GM18498 (cell line): ENCODE results near the gene ANKRD34A.

Experiments used
- ATAC-seq: cut with Tn5 transposase; IDR thresholded peaks from one replicate; pipeline ENCODE4 v1.9.1; 2021; ENCODE audit warnings: mild to moderate bottlenecking, moderate library complexity; ENCODE audit not compliant: unreplicated experiment

ANKRD34A gene

DNA sequence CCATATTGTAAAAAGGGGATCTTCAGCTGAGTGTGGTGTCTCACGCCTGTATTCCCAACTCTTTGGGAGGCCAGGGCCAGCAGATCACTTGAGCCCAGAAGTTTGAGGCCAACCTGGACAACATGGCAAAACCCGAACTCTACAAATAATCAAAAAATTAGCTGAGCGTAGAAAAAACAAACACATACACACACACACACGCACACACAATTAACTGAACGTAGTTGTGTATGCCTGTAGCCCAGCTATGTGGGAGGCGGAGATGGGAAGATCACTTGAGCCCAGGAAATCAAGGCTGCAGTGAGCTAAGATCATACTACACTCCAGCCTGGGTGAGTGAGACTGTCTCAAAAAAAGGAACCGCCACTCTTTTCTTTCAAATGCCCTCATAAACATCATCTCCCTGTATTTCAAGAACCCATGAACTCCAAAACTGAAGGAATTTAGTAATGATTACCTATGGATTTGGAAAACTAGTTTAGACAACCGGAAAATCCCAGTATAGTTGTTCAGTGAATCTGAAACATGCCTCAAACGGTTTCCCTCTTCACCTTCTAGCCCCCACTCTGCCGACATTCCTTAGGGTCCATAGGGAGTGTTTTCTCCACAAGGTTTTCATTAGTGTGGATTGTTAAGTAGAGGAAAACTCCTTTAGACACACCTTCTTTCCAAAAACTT is 27.5 kb upstream of the ANKRD34A start:
- ATAC-seq = no peak

DNA sequence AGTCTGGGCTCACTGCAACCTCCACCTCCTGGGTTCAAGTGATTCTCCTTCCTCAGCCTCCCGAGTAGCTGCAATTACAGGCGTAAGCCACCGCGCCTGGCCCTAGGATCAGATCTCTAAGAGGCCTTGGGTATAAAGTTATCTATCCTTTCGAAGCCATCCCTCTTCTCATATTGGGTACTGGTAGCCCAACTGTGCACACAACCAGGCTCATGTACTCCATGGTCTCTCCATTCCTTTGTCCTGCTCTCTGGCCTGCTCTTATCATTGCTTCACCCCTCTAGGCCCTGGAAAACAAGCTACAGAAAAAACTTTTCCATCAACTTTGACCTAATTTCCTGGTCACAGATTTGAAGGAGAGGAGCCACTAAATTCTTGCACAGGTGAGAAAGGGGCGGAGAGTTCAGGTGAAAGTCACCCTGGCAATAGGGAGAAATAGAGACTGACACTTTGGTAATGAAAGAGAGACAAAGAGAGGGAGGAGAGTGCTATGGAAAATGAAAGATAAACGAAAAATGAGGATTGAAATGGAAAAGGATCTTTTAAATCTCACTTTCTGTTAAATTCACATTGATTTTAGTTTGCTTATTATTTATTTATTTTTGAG is 26.0 kb upstream of the ANKRD34A start:
- no peak for ATAC-seq

DNA sequence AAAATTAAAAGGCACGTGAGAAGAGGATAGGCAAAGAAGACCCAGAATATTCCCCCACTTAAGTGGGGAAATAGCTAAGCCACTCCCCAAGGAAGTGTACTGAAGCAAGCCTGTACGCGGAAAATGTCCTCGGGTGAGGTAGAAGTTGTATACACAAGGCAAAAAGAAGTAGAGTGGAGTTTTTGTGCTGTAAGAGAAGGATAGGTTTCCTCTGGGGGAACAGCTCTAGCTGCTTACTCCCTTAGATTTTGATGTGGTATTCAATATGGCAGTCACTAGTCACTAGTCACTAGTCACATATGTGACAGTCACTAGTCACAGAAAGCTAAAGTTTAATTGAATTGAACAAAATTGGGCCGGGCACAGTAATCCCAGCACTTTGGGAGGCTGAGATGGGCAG is 24.4 kb upstream of the ANKRD34A start:
- no peak for ATAC-seq

DNA sequence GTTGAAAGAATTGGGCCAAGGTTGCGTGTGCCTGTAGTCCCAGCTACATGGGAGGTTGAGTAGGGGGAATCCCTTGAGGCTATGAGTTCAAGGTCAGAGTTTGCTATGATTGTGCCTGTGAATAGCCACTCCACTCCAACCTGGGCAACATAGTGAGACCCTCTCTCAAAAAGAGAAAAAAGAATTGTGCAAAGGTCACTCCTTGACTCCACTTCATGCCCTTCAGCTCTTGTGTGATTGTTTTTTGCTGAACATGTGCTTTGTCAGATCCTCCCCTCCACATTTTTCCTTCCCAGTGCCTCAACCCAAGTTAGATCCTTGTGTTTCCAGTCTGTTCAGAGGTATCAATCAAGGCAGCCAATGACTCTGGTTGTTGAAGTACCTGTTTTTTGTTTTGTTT is 23.6 kb upstream of the ANKRD34A start:
- ATAC-seq = no peak

DNA sequence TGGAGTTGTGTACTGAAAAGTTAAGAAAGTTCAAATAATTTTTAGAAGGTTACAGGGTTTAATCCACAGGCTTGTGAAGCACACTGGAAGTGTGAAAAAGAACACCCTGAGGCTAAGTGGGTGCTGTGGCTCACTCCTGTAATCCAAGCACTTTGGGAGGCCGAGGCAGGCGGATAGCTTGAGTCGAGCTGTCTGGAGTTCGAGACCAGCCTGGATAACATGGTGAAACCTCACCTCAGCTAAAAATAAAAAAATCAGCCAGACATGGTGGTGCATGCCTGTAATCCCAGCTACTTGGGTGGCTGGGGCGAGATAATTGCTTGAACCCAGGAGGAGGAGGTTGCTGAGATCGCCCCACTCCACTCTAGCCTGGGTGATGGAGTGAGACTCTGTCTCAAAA is 22.2 kb upstream of the ANKRD34A start:
- no peak for ATAC-seq

DNA sequence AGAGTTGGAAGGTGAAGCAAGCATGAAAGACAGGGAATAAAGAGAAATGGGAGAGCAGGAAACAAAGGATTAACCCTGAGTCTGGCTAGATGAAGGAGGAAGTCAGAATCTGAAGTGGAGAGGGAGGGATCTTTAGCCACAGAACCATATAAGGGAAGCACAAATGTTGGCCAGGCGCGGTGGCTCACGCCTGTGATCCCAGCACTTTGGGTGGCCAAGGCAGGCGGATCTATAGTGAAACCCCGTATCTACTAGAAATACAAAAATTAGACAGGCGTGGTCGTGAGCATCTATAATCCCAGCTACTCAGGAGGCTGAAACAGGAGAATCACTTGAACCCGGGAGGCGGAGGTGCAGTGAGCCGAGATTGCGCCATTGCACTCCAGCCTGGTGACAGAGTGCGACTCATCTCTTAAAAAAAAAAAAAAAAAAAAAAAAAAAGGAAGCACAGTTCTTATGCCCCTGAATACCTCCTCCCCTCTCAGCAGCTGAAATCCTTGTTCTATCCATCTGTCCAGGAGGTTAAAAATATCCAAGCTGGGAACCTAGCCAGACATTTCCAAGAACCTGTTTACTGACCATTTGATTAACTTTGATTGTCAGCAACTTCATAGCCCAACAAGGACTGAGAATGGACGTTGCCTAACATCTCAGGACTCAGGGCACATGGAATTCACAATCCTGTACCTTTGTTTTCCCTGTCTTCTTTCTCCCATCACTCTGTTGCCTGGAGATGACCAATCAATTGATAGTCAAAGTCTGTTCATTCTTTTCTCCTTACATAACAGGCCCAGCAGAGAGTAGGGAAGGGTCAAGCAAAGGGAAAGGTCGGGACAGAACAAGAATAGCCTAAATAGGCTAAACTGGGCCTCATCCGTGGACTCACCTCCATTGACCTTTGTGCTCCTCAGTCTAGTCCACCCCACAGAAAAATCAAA is 21.4 kb upstream of the ANKRD34A start:
- no peak for ATAC-seq

DNA sequence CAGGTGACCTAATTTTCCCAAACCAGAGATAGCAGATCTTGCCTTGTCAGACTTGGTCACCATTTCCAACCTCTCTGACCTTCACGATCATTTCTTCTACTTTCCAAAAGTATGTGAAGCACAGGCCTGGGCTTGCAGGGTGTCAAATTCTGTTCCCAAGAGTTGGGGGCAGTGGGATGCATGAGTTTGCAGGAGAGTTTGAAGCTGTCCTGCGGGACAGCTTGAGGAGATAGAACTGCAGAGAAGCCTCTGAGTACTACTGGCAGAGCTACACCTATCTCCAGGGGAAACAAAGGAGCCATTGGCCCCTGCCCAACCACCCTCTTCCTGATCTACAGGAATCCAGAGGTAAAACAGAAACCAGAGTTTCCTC is 20.7 kb upstream of the ANKRD34A start:
- ATAC-seq = no peak

DNA sequence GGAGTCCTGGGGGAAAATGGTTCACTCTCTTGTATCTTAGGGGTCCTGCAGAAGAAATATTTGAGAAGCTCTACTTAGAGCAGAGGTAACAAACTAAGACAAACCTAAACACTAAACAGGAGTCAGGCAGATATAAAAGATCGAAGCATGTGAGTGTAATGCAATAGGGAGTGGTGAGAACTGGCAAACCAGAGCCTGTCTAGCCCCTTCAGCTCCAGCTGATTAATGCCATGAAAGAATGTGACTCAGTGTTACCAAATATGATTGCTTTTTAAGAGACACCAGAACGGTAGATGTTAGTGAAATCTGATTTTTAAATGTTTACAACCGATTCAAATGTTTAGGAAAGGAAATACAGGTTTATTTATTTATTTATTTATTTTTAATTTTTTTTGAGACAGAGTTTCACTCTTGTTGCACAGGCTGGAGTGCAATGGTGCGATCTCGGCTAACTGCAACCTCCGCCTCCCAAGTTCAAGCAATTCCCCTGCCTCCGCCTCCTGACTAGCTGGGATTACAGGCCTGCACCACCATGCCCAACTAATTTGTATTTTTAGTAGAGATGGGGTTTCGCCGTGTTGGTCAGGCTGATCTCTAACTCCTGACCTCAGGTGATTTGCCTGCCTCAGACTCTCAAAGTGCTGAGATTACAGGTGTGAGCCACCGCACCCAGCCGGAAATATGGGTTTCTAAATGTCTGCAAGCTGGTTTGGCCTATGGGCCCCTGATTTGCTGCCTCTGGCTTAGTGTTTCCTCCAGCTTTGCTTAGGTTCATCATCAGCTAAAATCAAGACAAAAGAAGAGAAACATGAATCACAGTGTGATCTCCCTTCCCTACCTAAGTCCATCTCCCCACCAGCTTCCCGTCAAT is 19.8 kb upstream of the ANKRD34A start:
- no peak for ATAC-seq

DNA sequence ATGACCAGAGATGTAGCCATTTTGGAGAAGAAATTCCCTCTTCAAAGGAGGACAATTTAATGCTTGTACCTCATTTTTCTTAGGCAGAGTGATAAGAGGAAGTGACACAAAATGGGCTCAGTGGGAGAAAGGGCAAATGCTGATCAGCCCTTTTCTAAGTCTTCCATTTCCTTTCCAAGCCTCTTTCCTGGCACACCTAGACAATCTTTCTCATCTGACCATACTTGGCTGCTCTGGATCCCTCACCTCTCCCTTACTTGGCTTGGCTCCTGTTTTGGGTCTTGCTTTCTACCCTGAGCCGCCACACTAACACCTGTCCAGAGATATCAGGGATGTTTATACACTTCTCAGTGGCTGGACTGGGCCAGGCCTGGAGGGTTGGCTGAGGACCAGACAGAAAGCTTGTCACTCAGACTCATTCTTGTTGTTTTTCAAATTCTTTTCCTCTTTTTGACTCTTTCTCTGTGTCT is 18.9 kb upstream of the ANKRD34A start:
- ATAC-seq = no peak

DNA sequence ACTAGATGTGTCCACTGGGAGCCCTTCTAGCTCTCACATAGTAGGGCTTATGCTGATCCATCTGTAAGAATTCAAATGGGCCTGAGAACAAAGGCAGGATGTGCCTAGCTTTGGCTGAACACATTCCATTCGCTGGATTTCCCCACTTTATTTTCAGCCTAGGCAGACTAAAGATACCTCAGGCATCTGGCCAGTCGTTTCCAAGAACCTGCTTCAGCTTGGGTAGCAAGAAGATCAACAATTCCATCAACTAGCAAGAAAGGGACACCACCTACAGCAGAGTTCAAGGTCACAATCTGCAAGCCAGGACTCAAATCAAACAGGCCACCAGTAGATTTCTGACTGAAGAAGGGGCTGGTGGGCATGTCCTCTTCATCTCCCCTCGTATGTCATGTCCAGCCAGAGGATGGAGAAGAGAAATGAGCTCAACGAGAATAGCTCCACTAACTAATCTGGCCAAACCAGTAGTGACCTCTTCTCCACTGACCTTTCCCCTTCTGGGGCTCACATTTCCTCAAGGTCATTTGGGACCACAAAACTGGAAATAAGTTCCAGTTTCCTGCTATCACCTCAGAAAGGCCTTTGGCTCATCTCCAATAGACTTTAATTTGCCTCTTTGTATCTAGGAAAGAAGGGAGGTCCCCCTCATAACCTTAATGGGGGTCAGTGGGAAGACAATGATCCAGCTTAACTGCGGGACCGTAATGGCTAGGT is 17.8 kb upstream of the ANKRD34A start:
- no peak for ATAC-seq

DNA sequence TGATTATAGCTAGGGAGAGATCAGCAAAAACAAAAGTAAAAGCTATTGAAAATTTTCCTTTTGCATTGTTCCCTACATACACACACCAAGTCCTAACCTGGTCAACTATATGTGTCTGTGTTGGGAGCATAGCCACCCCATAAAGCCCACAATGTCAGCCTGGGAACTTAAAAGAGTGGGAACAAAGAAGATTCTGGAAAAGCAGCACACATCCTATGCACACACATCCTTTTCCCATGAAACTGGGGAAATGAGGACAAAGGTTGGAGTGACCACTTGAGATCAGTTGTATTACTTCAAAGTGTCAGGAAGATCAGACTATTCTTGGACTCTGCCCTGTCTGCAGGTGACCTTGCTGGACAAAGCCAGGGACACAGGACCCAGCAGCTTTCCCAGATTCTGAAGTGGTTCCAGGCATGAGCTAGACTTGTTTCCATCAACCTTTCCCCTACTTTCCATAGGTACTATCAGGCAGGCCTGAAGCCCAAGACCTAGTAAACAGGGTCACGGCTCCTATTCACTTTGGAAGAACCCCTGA is 16.2 kb upstream of the ANKRD34A start:
- ATAC-seq = no peak

DNA sequence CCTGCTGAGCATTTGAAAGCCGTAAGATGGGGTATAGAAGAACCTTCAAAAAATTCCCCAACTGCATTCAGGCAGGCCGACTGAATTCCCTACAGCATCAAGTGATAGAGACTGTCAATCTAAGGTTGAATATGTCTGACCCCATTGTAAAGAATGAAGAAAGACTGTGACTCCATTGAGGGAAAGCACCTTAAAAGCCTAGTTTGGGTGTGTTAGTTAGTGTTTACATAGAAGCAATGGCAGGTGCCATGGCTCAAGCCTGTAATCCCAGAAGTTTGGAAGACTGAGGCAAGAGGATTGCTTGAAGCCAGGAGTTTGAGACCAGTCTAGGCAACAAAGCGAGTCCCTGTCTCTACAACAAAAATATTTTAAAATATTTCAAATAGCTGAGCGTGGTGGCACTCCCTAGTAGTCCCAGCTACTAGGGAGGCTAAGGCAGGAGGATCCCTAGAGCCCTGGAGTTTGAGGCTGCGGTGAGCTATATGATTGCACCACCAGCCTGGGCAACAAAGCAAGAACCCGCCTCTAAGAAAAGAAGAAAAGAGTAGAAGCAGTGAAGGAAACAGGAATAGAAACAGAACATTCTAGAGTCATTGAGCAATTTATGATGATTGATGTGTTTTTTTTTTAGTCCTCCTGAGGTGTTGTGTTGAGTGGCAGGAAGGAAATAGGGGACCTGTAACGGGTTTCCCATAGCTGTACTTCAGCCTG is 15.5 kb upstream of the ANKRD34A start:
- peak; percentile 33 for ATAC-seq

DNA sequence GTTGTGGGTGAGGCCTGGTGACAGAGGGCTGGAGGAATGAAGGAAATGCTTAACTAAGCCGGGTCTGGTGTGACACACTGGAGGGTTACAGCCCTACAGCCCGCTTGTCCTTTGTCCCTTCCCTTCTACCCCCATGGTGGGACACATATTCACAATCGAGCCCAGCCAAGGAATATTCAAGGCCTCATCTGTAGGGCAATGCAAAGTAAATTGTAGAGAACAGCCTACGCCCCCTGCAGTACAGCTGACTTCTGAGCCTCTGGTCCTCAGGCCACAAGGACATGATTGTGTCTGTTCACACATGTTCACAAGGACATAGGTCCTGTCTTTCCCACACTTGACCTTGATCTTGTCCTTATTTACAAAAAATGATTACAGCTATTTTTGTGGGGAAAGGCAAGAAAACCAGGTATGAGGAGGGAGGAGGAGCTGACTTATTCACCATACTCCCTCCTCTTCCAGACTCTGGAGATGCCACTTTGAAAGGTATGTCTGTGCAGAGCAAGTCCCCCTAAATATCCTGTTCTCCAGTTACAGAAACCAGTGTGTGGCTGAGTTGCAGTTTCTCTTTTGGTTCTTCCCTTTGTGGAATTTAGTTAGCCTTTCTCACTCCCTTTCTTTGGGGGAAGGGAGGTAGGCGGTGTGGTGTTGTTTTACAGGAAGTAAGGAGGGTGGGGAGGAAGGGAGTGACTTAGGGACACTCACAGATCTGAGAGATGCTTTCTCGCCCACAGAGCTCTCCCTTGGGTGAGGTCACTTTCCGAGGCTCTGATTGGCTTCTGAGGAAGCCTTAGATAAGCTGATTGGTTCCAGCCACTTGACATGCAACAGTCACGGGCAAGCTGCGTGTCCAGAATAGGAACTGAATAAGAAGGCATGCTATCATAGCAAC is 14.7 kb upstream of the ANKRD34A start:
- ATAC-seq = peak; percentile 87

DNA sequence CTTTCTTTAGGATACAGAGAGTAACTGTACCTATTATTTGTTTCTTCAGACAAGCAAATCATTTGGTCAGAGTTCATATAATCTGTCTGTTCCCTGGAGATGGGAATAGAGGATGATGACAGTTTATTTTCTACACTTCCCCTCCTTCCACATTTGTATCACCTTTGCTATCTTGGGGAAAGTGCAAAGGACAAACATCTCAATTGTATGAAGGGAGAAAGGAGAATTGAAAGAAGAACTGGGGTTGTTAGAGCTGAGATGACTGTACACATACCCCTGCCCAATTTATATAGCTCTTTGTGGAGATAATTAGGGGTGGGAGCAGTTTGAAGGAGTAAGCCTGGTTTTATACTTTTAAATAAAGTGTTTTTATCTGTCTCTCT is 14.1 kb upstream of the ANKRD34A start:
- no peak for ATAC-seq

DNA sequence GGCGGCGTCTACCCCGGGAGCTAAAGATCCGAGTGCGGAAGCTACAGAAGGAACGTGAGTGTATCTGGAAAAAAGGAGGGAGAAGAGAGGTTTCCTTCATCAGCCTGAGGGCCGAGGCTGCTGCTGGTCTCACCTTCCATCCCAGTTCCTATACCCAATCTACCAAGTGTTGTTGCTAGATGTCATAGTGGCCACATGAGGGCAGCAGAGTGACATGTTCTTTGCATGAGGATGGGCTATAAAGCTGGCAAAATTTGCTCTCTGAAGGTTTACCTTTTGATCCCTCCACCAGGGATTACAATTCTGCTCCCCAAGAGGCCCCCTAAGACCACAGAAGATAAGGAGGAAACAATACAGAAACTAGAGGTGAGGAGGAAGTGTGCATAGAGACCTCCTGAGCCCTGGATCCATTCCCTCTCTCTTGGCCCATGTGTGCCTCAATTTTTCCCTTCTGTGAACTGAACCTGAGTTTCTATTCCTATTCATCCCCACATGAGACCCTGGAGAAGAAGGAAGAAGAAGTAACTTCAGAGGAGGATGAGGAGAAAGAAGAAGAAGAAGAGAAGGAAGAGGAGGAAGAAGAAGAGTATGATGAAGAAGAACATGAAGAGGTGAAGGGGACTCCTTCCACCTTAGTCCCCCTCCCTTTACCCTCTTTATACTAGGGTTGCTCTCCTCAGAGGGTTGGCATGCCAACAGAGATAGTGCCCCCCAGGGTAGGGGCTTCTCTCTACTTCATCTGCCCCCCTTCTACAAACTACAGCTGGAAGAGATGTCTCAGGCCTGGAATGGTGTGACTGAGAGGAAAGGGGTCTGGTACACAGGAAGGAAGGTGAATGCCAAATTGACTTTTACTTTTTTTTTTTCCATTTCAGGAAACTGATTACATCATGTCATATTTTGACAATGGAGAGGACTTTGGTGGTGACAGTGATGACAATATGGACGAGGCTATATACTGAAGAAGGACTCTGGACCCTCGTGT is 13.4 kb upstream of the ANKRD34A start:
- ATAC-seq = no peak

DNA sequence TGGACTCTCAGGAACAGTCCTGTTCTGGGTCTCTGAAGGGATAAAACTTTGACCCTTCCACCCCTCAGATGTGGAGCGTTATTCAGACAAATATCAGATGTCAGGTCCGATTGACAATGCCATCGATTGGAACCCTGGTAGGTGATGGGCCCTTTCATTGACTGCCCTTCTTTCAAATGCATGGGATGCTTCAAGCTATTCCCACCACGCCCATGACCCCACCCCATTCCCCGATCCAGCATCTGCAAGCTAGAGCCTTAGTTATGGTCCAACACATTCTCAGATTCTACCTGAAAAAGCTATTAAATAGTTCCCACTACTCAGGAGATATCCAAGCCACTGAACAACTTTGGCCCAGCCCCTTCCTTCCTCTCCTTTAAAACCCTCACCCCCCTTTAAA is 12.6 kb upstream of the ANKRD34A start:
- no peak for ATAC-seq

DNA sequence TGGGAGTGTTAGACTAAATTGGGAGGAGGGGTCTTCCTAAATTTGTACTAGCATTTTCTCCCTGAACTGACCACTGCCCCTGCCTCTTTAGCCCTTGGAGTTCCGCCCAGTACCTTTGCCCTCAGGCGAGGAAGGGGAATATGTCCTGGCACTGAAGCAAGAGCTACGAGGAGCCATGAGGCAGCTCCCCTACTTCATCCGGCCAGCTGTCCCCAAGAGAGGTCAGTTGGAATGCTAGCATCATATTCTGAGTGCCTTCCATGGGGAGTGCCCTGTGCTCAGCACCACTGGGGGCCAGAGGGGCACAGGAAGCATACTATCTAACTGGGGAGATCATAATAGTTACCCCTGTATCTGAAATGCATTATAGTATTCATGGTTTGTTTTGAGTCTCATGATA is 10.8 kb upstream of the ANKRD34A start:
- no peak for ATAC-seq
